GM23248 (cell line): ENCODE measurements around the gene DNAJC22. TPM values are rescaled to one million over a fixed set of nuclear protein-coding genes. Genes with fewer than 3 reads are reported as not detected.

Source experiments
- DNase-seq: peaks from one replicate; pipeline ENCODE4 v3.0.0-alpha.2; 2015
- H2AFZ ChIP-seq: fragments of 200-600 bp; sonication (generic); 2 replicates; pipeline ENCODE4 v1.6.1; 2016; ENCODE audit warnings: antibody characterized with exemption
- H3F3A ChIP-seq: fragments of 200-600 bp; sonication (generic); 2 replicates; pipeline ENCODE4 v1.6.1; 2016; ENCODE audit warnings: mild to moderate bottlenecking, antibody characterized with exemption, mixed run types; ENCODE audit not compliant: insufficient read depth
- H3K27ac ChIP-seq: fragments of 200-600 bp; sonication (generic); 2 replicates; pipeline ENCODE4 v1.5.1; 2016; ENCODE audit warnings: mild to moderate bottlenecking
- H3K27me3 ChIP-seq: fragments of 200-600 bp; sonication (generic); replicated peaks from 2 replicates; pipeline ENCODE4 v1.6.1; 2016; ENCODE audit warnings: mild to moderate bottlenecking; ENCODE audit not compliant: insufficient read depth
- H3K36me3 ChIP-seq: fragments of 200-600 bp; sonication (generic); 2 replicates; pipeline ENCODE4 v1.6.1; 2016; ENCODE audit warnings: low read depth, mild to moderate bottlenecking
- H3K4me1 ChIP-seq: fragments of 200-600 bp; sonication (generic); 2 replicates; pipeline ENCODE4 v1.6.1; 2016; ENCODE audit warnings: mild to moderate bottlenecking; ENCODE audit not compliant: insufficient read depth
- H3K4me2 ChIP-seq: fragments of 200-600 bp; sonication (generic); one replicate; pipeline ENCODE4 v1.6.1; 2016; ENCODE audit warnings: mild to moderate bottlenecking; ENCODE audit not compliant: unreplicated experiment
- H3K4me3 ChIP-seq: fragments of 200-600 bp; sonication (generic); 2 replicates; pipeline ENCODE4 v1.5.1; 2016; ENCODE audit warnings: mild to moderate bottlenecking
- H3K79me2 ChIP-seq: fragments of 200-600 bp; sonication (generic); 2 replicates; pipeline ENCODE4 v1.6.1; 2016; ENCODE audit warnings: mild to moderate bottlenecking; ENCODE audit not compliant: insufficient read depth
- H3K9ac ChIP-seq: fragments of 200-600 bp; sonication (generic); 2 replicates; pipeline ENCODE4 v1.6.1; 2016; ENCODE audit warnings: mild to moderate bottlenecking
- H3K9me2 ChIP-seq: fragments of 200-600 bp; sonication (generic); 2 replicates; pipeline ENCODE4 v1.6.1; 2016; ENCODE audit warnings: mixed run types, mild to moderate bottlenecking, moderate library complexity; ENCODE audit not compliant: insufficient read depth
- H3K9me3 ChIP-seq: fragments of 200-600 bp; sonication (generic); one replicate; pipeline ENCODE4 v1.6.1; 2017; ENCODE audit warnings: low read depth
- H4K20me1 ChIP-seq: fragments of 200-600 bp; sonication (generic); 2 replicates; pipeline ENCODE4 v1.6.0; 2016; ENCODE audit not compliant: insufficient read depth
- EZH2 ChIP-seq: fragments of 200-600 bp; sonication (generic); IDR thresholded peaks from 2 replicates; pipeline ENCODE4 v1.6.1; 2018; ENCODE audit warnings: antibody characterized with exemption, mild to moderate bottlenecking; ENCODE audit not compliant: insufficient read depth, poor library complexity, severe bottlenecking
- EZH2phosphoT487 ChIP-seq: fragments of 200-600 bp; sonication (generic); IDR thresholded peaks from 2 replicates; pipeline ENCODE4 v1.6.1; 2018; ENCODE audit warnings: antibody characterized with exemption, moderate library complexity, mild to moderate bottlenecking, low read depth; ENCODE audit not compliant: insufficient read depth
- WGBS, 2 experiments: methylation state at CpG; one replicate each; pipeline ENCODE4 v1.1.6; 2015 to 2017; ENCODE audit warnings: low lambda C conversion rate in 2 of 2, low coverage in 1 of 2; ENCODE audit errors: missing lambda C conversion rate in 2 of 2; 5-methylcytosine and 5-hydroxymethylcytosine counted together
- in situ Hi-C: fragments of 300-500 bp; cut with MboI; formaldehyde crosslinking; loops from 2 replicates; pipeline ENCODE4 v1.15.0; 2020
- polyA plus RNA-seq: library from polyadenylated mRNA; unstranded; fragments of >200 nt; fragmentation: Nextera tagmentation; extraction: Ambion mirVana; gene quantifications from 2 replicates; pipeline ENCODE4 v1.2.1, GENCODE V29; 2016
- total RNA-seq: library from RNA; depleted of rRNA; stranded (reverse); fragments of >200 nt; shearing (Covaris generic); gene quantifications from 2 replicates; pipeline ENCODE4 v1.2.3, GENCODE V29; 2014; rRNA removed

DNAJC22 gene
- total and polyA plus RNA-seq, 2 experiments from 2014 or later, result 0.69 to 2.5 TPM

DNA sequence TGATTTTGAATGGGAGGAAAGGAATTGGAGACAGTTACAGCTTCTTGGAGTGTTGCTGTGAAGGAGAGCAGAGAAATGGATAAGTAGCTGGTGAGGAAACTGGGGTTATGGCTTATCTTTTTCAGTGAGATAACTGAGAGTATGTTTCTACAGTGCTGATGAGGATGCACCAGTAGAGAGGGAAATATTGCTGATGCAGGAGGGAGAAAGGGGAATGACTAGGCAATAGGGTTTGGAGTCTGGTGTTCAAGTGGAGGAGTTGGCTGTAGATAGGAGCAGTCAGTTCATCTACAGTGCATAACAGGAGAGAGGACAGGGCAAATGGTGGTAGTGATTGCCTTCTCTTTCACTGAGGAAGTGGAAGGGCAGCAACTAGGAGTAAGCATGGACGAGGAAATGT is 53.6 kb downstream of the DNAJC22 start:
- no peak overlapping the region for H3K4me2 ChIP-seq
- DNase-seq, result no peak
- no peak overlapping the region for H3K4me3 ChIP-seq
- no peak for TF ChIP-seq EZH2
- TF ChIP-seq EZH2phosphoT487, result no peak
- no peaks in the 10 kb centered on the region for H3F3A ChIP-seq
- H2AFZ ChIP-seq, result no peak overlapping the region
- 25 to 31% methylated on average over 1 of the region's 1 CpG for WGBS, 2 experiments
- H3K27me3 ChIP-seq, result no peaks in the 10 kb centered on the region
- H3K9me3 ChIP-seq, result no peaks in the 10 kb centered on the region
- peaks cover 86% of the 10 kb centered on the region for H3K79me2 ChIP-seq
- H4K20me1 ChIP-seq, result no peaks in the 10 kb centered on the region; the same call in 1 of the 2 replicates
- no peaks in the 10 kb centered on the region for H3K9me2 ChIP-seq
- in situ Hi-C loops, result no loop called here
- H3K27ac ChIP-seq, result no peak overlapping the region
- no peaks in the 10 kb centered on the region for H3K36me3 ChIP-seq
- no peak overlapping the region for H3K9ac ChIP-seq
- H3K4me1 ChIP-seq, result no peaks in the 10 kb centered on the region

Other genes starting within 250 kb of the DNAJC22 start
- gene LMBR1L, start 236.0 kb upstream of the DNAJC22 start, total RNA-seq, result 22.0 and 62.9 TPM in 2 replicates
- 28.2 and 31.6 TPM in 2 replicates for gene LMBR1L, start 236.0 kb upstream of the DNAJC22 start, polyA plus RNA-seq
- gene TUBA1B, start 215.5 kb upstream of the DNAJC22 start, total RNA-seq, result 1,598 and 1,776 TPM in 2 replicates
- gene TUBA1B, start 215.5 kb upstream of the DNAJC22 start, polyA plus RNA-seq, result 1,195 and 1,237 TPM in 2 replicates
- 628 and 639 TPM in 2 replicates for gene TUBA1A, start 157.8 kb upstream of the DNAJC22 start, total RNA-seq
- 452 and 467 TPM in 2 replicates for gene TUBA1A, start 157.8 kb upstream of the DNAJC22 start, polyA plus RNA-seq
- 401 and 473 TPM in 2 replicates for gene TUBA1C, start 81.8 kb upstream of the DNAJC22 start, total RNA-seq
- 301 and 312 TPM in 2 replicates for gene TUBA1C, start 81.8 kb upstream of the DNAJC22 start, polyA plus RNA-seq
- gene PRPH, start 51.7 kb upstream of the DNAJC22 start, total RNA-seq, result not detected in 2 replicates
- not detected in 2 replicates for gene PRPH, start 51.7 kb upstream of the DNAJC22 start, polyA plus RNA-seq
- 4.4 and 6.2 TPM in 2 replicates for gene TROAP, start 23.6 kb upstream of the DNAJC22 start, total RNA-seq
- gene TROAP, start 23.6 kb upstream of the DNAJC22 start, polyA plus RNA-seq, result 8.8 and 11.7 TPM in 2 replicates
- not detected in 2 replicates for gene C1QL4, start 9.7 kb upstream of the DNAJC22 start, total RNA-seq
- not detected in 2 replicates for gene C1QL4, start 9.7 kb upstream of the DNAJC22 start, polyA plus RNA-seq
- gene SPATS2, start 20.6 kb downstream of the DNAJC22 start, total RNA-seq, result 13.7 and 25.0 TPM in 2 replicates
- gene SPATS2, start 20.6 kb downstream of the DNAJC22 start, polyA plus RNA-seq, result 22.3 and 22.4 TPM in 2 replicates
- gene KCNH3, start 192.1 kb downstream of the DNAJC22 start, total RNA-seq, result not detected in 2 replicates
- 0.09 and 0.10 TPM in 2 replicates for gene KCNH3, start 192.1 kb downstream of the DNAJC22 start, polyA plus RNA-seq
- 54.9 and 60.4 TPM in 2 replicates for gene MCRS1, start 221.3 kb downstream of the DNAJC22 start, total RNA-seq
- 64.2 and 66.0 TPM in 2 replicates for gene MCRS1, start 221.3 kb downstream of the DNAJC22 start, polyA plus RNA-seq